IMR-90 (cell line): Measurements from ENCODE around the gene CYB5B. TPM values are rescaled to one million over a fixed set of nuclear protein-coding genes. Genes with fewer than 3 reads are reported as not detected.

ENCODE experiments used
- ATAC-seq: fragments of 200-7000 bp; cut with Tn5 transposase; 2 replicates; pipeline ENCODE4 v1.9.1; 2020; ENCODE audit warnings: low read depth, mild to moderate bottlenecking, moderate library complexity
- BruUV-seq: library from RNA; stranded (reverse); fragments of 400-500 nt; replicated peaks from 2 replicates; lab custom pipeline; 2021; lab: Mats Ljungman, UMichigan
- CTCF ChIA-PET: fragments of 300-600 bp; formaldehyde crosslinking; extraction: SDS; loops from one replicate; lab custom pipeline; 2021; ENCODE audit warnings: antibody characterized with exemption; lab: Yijun Ruan, JAX
- POLR2A ChIA-PET: fragments of 300-600 bp; sonication (Branson Sonifier 250); formaldehyde crosslinking; loops from one replicate; lab custom pipeline; 2022; ENCODE audit warnings: antibody characterized with exemption; ENCODE audit not compliant: unreplicated experiment; lab: Charles Lee
- DNase-seq: peaks from one replicate; pipeline ENCODE4 v3.0.0; 2013
- H2AFZ ChIP-seq: replicated peaks from 2 replicates; pipeline ENCODE3; 2013; ENCODE audit warnings: low read length, mild to moderate bottlenecking; ENCODE audit not compliant: poor library complexity
- H2AK5ac ChIP-seq: 2 replicates; pipeline ENCODE4 v1.6.1; 2013; ENCODE audit warnings: low read depth, low read length, inconsistent platforms
- H2AK9ac ChIP-seq: replicated peaks from 2 replicates; pipeline ENCODE3; 2013; ENCODE audit warnings: mild to moderate bottlenecking, low read depth, low read length, moderate library complexity; ENCODE audit not compliant: poor library complexity
- H2BK120ac ChIP-seq: 2 replicates; pipeline ENCODE4 v1.6.1; 2013; ENCODE audit warnings: low read depth, low read length, inconsistent platforms
- H2BK15ac ChIP-seq: 3 replicates; pipeline ENCODE4 v1.6.1; 2013; ENCODE audit warnings: low read depth, low read length, inconsistent platforms
- H2BK20ac ChIP-seq: 2 replicates; pipeline ENCODE4 v1.6.1; 2013; ENCODE audit warnings: low read depth, mild to moderate bottlenecking, inconsistent platforms, low read length, moderate library complexity
- H2BK5ac ChIP-seq: 2 replicates; pipeline ENCODE4 v1.6.1; 2013; ENCODE audit warnings: mild to moderate bottlenecking, low read depth, low read length, inconsistent platforms; ENCODE audit not compliant: poor library complexity, severe bottlenecking
- H3K14ac ChIP-seq: replicated peaks from 2 replicates; pipeline ENCODE4 v1.6.1; 2013; ENCODE audit warnings: low read depth, low read length, inconsistent platforms
- H3K18ac ChIP-seq: 2 replicates; pipeline ENCODE4 v1.6.1; 2013; ENCODE audit warnings: low read depth, low read length, control low read depth
- H3K23ac ChIP-seq: 2 replicates; pipeline ENCODE4 v1.6.1; 2013; ENCODE audit warnings: low read depth, low read length, inconsistent platforms
- H3K27ac ChIP-seq: 2 replicates; pipeline ENCODE4 v1.5.1; 2013; ENCODE audit warnings: mild to moderate bottlenecking, control low read depth, low read length; ENCODE audit not compliant: insufficient read depth
- H3K27me3 ChIP-seq: 2 replicates; pipeline ENCODE4 v1.6.1; 2013; ENCODE audit warnings: low read length; ENCODE audit not compliant: control insufficient read depth, insufficient read depth
- H3K36me3 ChIP-seq: 2 replicates; pipeline ENCODE4 v1.6.1; 2013; ENCODE audit warnings: low read length, mixed read lengths; ENCODE audit not compliant: control insufficient read depth, insufficient read depth
- H3K4ac ChIP-seq: 2 replicates; pipeline ENCODE4 v1.6.1; 2013; ENCODE audit warnings: low read depth, low read length, inconsistent platforms
- H3K4me1 ChIP-seq: 2 replicates; pipeline ENCODE4 v1.6.1; 2013; ENCODE audit warnings: low read length, mixed read lengths; ENCODE audit not compliant: control insufficient read depth, insufficient read depth
- H3K4me2 ChIP-seq: 2 replicates; pipeline ENCODE4 v1.6.1; 2013; ENCODE audit warnings: low read depth, mild to moderate bottlenecking, control low read depth, low read length, moderate library complexity
- H3K4me3 ChIP-seq: 2 replicates; pipeline ENCODE4 v1.5.1; 2013; ENCODE audit warnings: low read depth, mild to moderate bottlenecking, control low read depth, low read length, moderate library complexity; ENCODE audit not compliant: insufficient read depth
- H3K56ac ChIP-seq: 2 replicates; pipeline ENCODE4 v1.6.1; 2013; ENCODE audit warnings: low read length, inconsistent platforms; ENCODE audit not compliant: insufficient read depth; ENCODE audit errors: extremely low read depth
- H3K79me1 ChIP-seq, 2 experiments: 2 replicates each; pipeline ENCODE4 v1.6.1; 2013; ENCODE audit warnings: low read length in 2 of 2, inconsistent platforms in 1 of 2, low read depth in 1 of 2
- H3K9ac ChIP-seq: 2 replicates; pipeline ENCODE4 v1.6.1; 2013; ENCODE audit warnings: low read depth, low read length, control low read depth
- H3K9me1 ChIP-seq: 2 replicates; pipeline ENCODE4 v1.6.1; 2013; ENCODE audit warnings: low read length, inconsistent platforms; ENCODE audit not compliant: insufficient read depth
- H3K9me3 ChIP-seq: 2 replicates; pipeline ENCODE4 v1.6.1; 2013; ENCODE audit warnings: low read length; ENCODE audit not compliant: control insufficient read depth, insufficient read depth
- H4K20me1 ChIP-seq: 2 replicates; pipeline ENCODE4 v1.6.1; 2013; ENCODE audit warnings: low read length, inconsistent platforms; ENCODE audit not compliant: insufficient read depth
- H4K5ac ChIP-seq: 2 replicates; pipeline ENCODE4 v1.6.1; 2013; ENCODE audit warnings: mild to moderate bottlenecking, low read depth, low read length, control low read depth
- H4K8ac ChIP-seq, 2 experiments: 2 replicates each; pipeline ENCODE4 v1.6.1; 2013; ENCODE audit warnings: low read depth in 2 of 2, low read length in 2 of 2, control low read depth in 1 of 2, inconsistent platforms in 1 of 2
- H4K91ac ChIP-seq: 2 replicates; pipeline ENCODE4 v1.6.1; 2013; ENCODE audit warnings: low read depth, low read length, inconsistent platforms; ENCODE audit not compliant: insufficient read depth
- BHLHE40 ChIP-seq: fragments of 150-350 bp; IDR thresholded peaks from 2 replicates; pipeline ENCODE4 v1.6.1; 2016; ENCODE audit warnings: mild to moderate bottlenecking, low read depth, low read length
- CEBPB ChIP-seq: IDR thresholded peaks from 2 replicates; pipeline ENCODE4 v1.6.1; 2012; ENCODE audit warnings: low read depth, low read length, improper control_type of control experiment
- CHD1 ChIP-seq: IDR thresholded peaks from 2 replicates; pipeline ENCODE4 v1.6.1; 2012; ENCODE audit warnings: low read depth, low read length, improper control_type of control experiment
- CTCF ChIP-seq: conservative IDR thresholded peaks from 2 replicates; pipeline ENCODE4 v1.5.1; 2012; ENCODE audit warnings: mild to moderate bottlenecking, low read depth, low read length, improper control_type of control experiment
- ELK1 ChIP-seq: fragments of 150-350 bp; IDR thresholded peaks from 2 replicates; pipeline ENCODE4 v1.6.1; 2016; ENCODE audit warnings: low read depth, mild to moderate bottlenecking, low read length, moderate library complexity, borderline replicate concordance
- MAZ ChIP-seq: IDR thresholded peaks from 2 replicates; pipeline ENCODE4 v1.6.1; 2012; ENCODE audit warnings: low read depth, mild to moderate bottlenecking, low read length, improper control_type of control experiment, moderate library complexity, borderline replicate concordance
- MXI1 ChIP-seq: IDR thresholded peaks from 2 replicates; pipeline ENCODE4 v1.6.1; 2012; ENCODE audit warnings: low read depth, mild to moderate bottlenecking, low read length, moderate library complexity, borderline replicate concordance
- NFE2L2 ChIP-seq: fragments of 150-350 bp; IDR thresholded peaks from 2 replicates; pipeline ENCODE4 v1.6.1; 2016; ENCODE audit warnings: low read depth, mild to moderate bottlenecking, low read length
- POLR2A ChIP-seq: IDR thresholded peaks from 2 replicates; pipeline ENCODE4 v1.6.1; 2012; ENCODE audit warnings: mild to moderate bottlenecking, low read depth, low read length
- RAD21 ChIP-seq: IDR thresholded peaks from 2 replicates; pipeline ENCODE4 v1.6.1; 2012; ENCODE audit warnings: low read length, improper control_type of control experiment
- RCOR1 ChIP-seq: IDR thresholded peaks from 2 replicates; pipeline ENCODE4 v1.6.1; 2012; ENCODE audit warnings: mild to moderate bottlenecking, low read length, improper control_type of control experiment; ENCODE audit not compliant: insufficient replicate concordance
- RFX5 ChIP-seq: IDR thresholded peaks from 2 replicates; pipeline ENCODE4 v1.8.0; 2012; ENCODE audit warnings: low read depth, mild to moderate bottlenecking, low read length, moderate library complexity
- WGBS, 2 experiments: methylation state at CpG; one replicate each; pipeline versions ENCODE4 v1.1.5 to v1.1.7; 2013; ENCODE audit warnings: missing lambda C conversion rate in 2 of 2; ENCODE audit not compliant: insufficient read length in 1 of 2; ENCODE audit errors: extremely low coverage in 2 of 2; 5-methylcytosine and 5-hydroxymethylcytosine counted together
- dilution Hi-C: fragments of 300-500 bp; cut with HindIII; formaldehyde crosslinking; loops from one replicate; pipeline ENCODE4 v1.14.3; 2018; ENCODE audit warnings: low sequenced_read_pairs; ENCODE audit not compliant: unreplicated experiment
- in situ Hi-C: fragments of 300-500 bp; cut with MboI; formaldehyde crosslinking; loops from 3 replicates; pipeline ENCODE4 v1.14.3; 2019; ENCODE audit warnings: low sequenced_read_pairs, inconsistent platforms, mixed read lengths
- intact Hi-C: fragments of 100-400 bp; cut with micrococcal nuclease; formaldehyde crosslinking; loops from 2 replicates; pipeline ENCODE4 v1.10.0; 2022
- polyA plus RNA-seq, 3 experiments: library from polyadenylated mRNA; depleted of rRNA; stranded (reverse); fragments of >200 nt; gene quantifications; 2 replicates each; pipeline ENCODE4 v1.2.3, GENCODE V29; 2012; ENCODE audit warnings: low replicate concordance in 1 of 3
- total RNA-seq: library from RNA; depleted of rRNA; stranded (reverse); fragments of >200 nt; gene quantifications from 2 replicates; pipeline ENCODE4 v1.2.3, GENCODE V29; 2012

CYB5B gene
- total and polyA plus RNA-seq, 2 of the 4 experiments (the other 2 are of a cell fraction), result 100 to 102 TPM

GRCh38 chr16:69443927-69444631 lies 19.7 kb downstream of the CYB5B start:
- WGBS, 2 experiments, result 92% methylated on average over 6 of the region's 12 CpGs; no CpG with 5 or more reads in 1 of the 2 experiments
- peak overlapping the region; percentile 51 to 79; a peak in 3 of 4 replicates for H4K8ac ChIP-seq
- peak overlapping the region; percentile 59 for H2AK5ac ChIP-seq
- peak overlapping the region; percentile 61; the same call in 1 of the 2 replicates for H2BK120ac ChIP-seq
- peak overlapping the region; percentile 65; the same call in 1 of the 2 replicates for H3K27ac ChIP-seq
- intact Hi-C loops, result no loop called here
- DNase-seq, result peak; percentile 47
- BruUV-seq, result no TSS peak
- no peak overlapping the region; the same call in 1 of the 2 replicates for H3K4me3 ChIP-seq
- H3K9me1 ChIP-seq, result peaks cover 7% of the 10 kb centered on the region; the same call in 1 of the 2 replicates
- H3K4me2 ChIP-seq, result peak overlapping the region; percentile 99
- no peaks in the 10 kb centered on the region for H3K27me3 ChIP-seq
- dilution Hi-C loops, result no loop called here
- H3K9ac ChIP-seq, result no peak overlapping the region
- H2BK5ac ChIP-seq, result peak overlapping the region; percentile 82
- peak overlapping the region; percentile 59 for H4K91ac ChIP-seq
- H3K18ac ChIP-seq, result peak overlapping the region; percentile 49
- peak overlapping the region; percentile 49; the same call in 1 of the 2 replicates for H2BK20ac ChIP-seq
- H3K9me3 ChIP-seq, result no peaks in the 10 kb centered on the region
- H3K36me3 ChIP-seq, result peaks cover 3% of the 10 kb centered on the region
- peak; percentile 41; the same call in 1 of the 2 replicates for ATAC-seq
- in situ Hi-C loops, result no loop called here
- H3K79me1 ChIP-seq, result peaks cover 30 to 66% of the 10 kb centered on the region in 2 experiments
- H3K4ac ChIP-seq, result peak overlapping the region; percentile 74
- TF ChIP-seq CEBPB, result no peak
- TF ChIP-seq MAZ, result no peak
- no peak for TF ChIP-seq RCOR1
- TF ChIP-seq BHLHE40, result no peak
- no peak for TF ChIP-seq MXI1
- TF ChIP-seq POLR2A, result no peak
- no peak for TF ChIP-seq ELK1
- no peak for TF ChIP-seq RFX5
- no peak for TF ChIP-seq CHD1
- no peak for TF ChIP-seq CTCF
- no peak for TF ChIP-seq NFE2L2
- TF ChIP-seq RAD21, result no peak
- H4K20me1 ChIP-seq, result no peaks in the 10 kb centered on the region
- H3K4me1 ChIP-seq, result peaks cover 8% of the 10 kb centered on the region
- H3K14ac ChIP-seq, result peak overlapping the region; percentile 85
- H2AK9ac ChIP-seq, result peak overlapping the region; percentile 88
- peak overlapping the region; percentile 71; the same call in 1 of the 2 replicates for H3K23ac ChIP-seq
- H2AFZ ChIP-seq, result peak overlapping the region; percentile 73
- H3K56ac ChIP-seq, result no peak overlapping the region
- peak overlapping the region; percentile 89 for H4K5ac ChIP-seq
- ChIA-PET POLR2A (no interaction called here), CTCF (no interaction called here)
- H2BK15ac ChIP-seq, result peak overlapping the region; percentile 42; the same call in 1 of the 3 replicates
